H1 (cell line): Measurements from ENCODE around the gene DOCK1. TPM values are rescaled to one million over a fixed set of nuclear protein-coding genes. Genes with fewer than 3 reads are reported as not detected.

Experiments used
- CTCF ChIA-PET: fragments of 300-600 bp; sonication (Branson Sonifier 250); formaldehyde crosslinking; loops from one replicate; lab custom pipeline; 2021; ENCODE audit not compliant: partially characterized antibody; lab: Charles Lee
- POLR2A ChIA-PET: fragments of 300-600 bp; sonication (Branson Sonifier 250); formaldehyde crosslinking; loops from one replicate; lab custom pipeline; 2021; ENCODE audit warnings: inconsistent platforms; ENCODE audit not compliant: partially characterized antibody; lab: Charles Lee
- DNase-seq, 2 experiments: peaks; one replicate each; pipeline versions ENCODE4 v3.0.0 to v3.0.0-alpha.2; 2010 to 2022; ENCODE audit warnings: low spot score in 2 of 2, low read depth in 1 of 2, mixed read lengths in 1 of 2
- FAIRE-seq: peaks from 2 replicates; lab custom pipeline; 2011; peaks lifted over from hg19 to GRCh38; lab: Jason Lieb, UNC
- H2AFZ ChIP-seq: 2 replicates; pipeline ENCODE4 v1.8.1; 2012; ENCODE audit warnings: low read length, inconsistent platforms
- H2AK5ac ChIP-seq: 2 replicates; pipeline ENCODE4 v1.6.1; 2013; ENCODE audit warnings: low read depth, low read length
- H2BK120ac ChIP-seq: replicated peaks from 2 replicates; pipeline ENCODE3; 2013; ENCODE audit warnings: low read depth, low read length, inconsistent platforms
- H2BK12ac ChIP-seq: 2 replicates; pipeline ENCODE4 v1.6.1; 2013; ENCODE audit warnings: low read depth, low read length
- H2BK15ac ChIP-seq: 2 replicates; pipeline ENCODE4 v1.6.1; 2013; ENCODE audit warnings: low read length
- H2BK20ac ChIP-seq: 2 replicates; pipeline ENCODE4 v1.6.1; 2013; ENCODE audit warnings: low read length
- H2BK5ac ChIP-seq: 2 replicates; pipeline ENCODE4 v1.6.1; 2013; ENCODE audit warnings: low read depth, low read length
- H3K14ac ChIP-seq: 2 replicates; pipeline ENCODE4 v1.6.1; 2013; ENCODE audit warnings: inconsistent platforms; ENCODE audit not compliant: insufficient read length
- H3K18ac ChIP-seq: 2 replicates; pipeline ENCODE4 v1.6.1; 2013; ENCODE audit warnings: low read length; ENCODE audit errors: extremely low read depth
- H3K23ac ChIP-seq: 2 replicates; pipeline ENCODE4 v1.6.1; 2013; ENCODE audit warnings: inconsistent platforms; ENCODE audit not compliant: insufficient read length
- H3K23me2 ChIP-seq: 2 replicates; pipeline ENCODE4 v1.6.1; 2013; ENCODE audit warnings: low read depth, low read length
- H3K27ac ChIP-seq: 2 replicates; pipeline ENCODE4 v1.6.1; 2011; ENCODE audit warnings: low read depth, low read length, inconsistent platforms
- H3K27me3 ChIP-seq, 4 experiments: replicated peaks in 1 of 4; 1 replicate in 1 of 4; 2 replicates in 3 of 4; pipeline versions ENCODE4 v1.6.1 to v1.8.1; 2011 to 2013; ENCODE audit warnings: low read length in 3 of 4, mild to moderate bottlenecking in 3 of 4, inconsistent platforms in 2 of 4, mixed read lengths in 2 of 4, moderate library complexity in 1 of 4; ENCODE audit not compliant: control insufficient read depth in 3 of 4, insufficient read depth in 3 of 4; ENCODE audit errors: extremely low read depth in 1 of 4
- H3K36me3 ChIP-seq, 4 experiments: 2 replicates each; pipeline versions ENCODE4 v1.6.1 to v1.8.1; 2011 to 2013; ENCODE audit warnings: mild to moderate bottlenecking in 4 of 4, low read length in 3 of 4, moderate library complexity in 2 of 4, control low read depth in 1 of 4, inconsistent platforms in 1 of 4; ENCODE audit not compliant: insufficient read depth in 4 of 4, control insufficient read depth in 2 of 4
- H3K4ac ChIP-seq: replicated peaks from 2 replicates; pipeline ENCODE3; 2013; ENCODE audit warnings: low read length, low read depth, mixed read lengths, inconsistent platforms; ENCODE audit not compliant: insufficient read length
- H3K4me1 ChIP-seq, 4 experiments: replicated peaks in 1 of 4; 1 replicate in 1 of 4; 2 replicates in 3 of 4; pipeline versions ENCODE4 v1.6.1 to v1.8.1; 2011 to 2013; ENCODE audit warnings: low read length in 3 of 4, inconsistent platforms in 2 of 4, mixed read lengths in 1 of 4; ENCODE audit not compliant: insufficient read depth in 4 of 4, control insufficient read depth in 3 of 4
- H3K4me2 ChIP-seq, 2 experiments: 2 replicates each; pipeline versions ENCODE4 v1.6.1 to v1.8.1; 2011 to 2013; ENCODE audit warnings: low read depth in 2 of 2, low read length in 2 of 2, control low read depth in 1 of 2, inconsistent platforms in 1 of 2, mild to moderate bottlenecking in 1 of 2; ENCODE audit not compliant: insufficient read depth in 1 of 2
- H3K4me3 ChIP-seq, 4 experiments: fragments of 200-600, 300-600 bp in 1 of 4; sonication (generic), shearing (Covaris generic), sonication (Bioruptor Twin) in 1 of 4; 2 replicates each; pipeline versions ENCODE4 v1.5.1 to v1.8.1; 2011 to 2016; ENCODE audit warnings: low read length in 4 of 4, low read depth in 3 of 4, control low read depth in 2 of 4, inconsistent platforms in 2 of 4, mild to moderate bottlenecking in 2 of 4, mixed read lengths in 1 of 4, moderate library complexity in 1 of 4; ENCODE audit not compliant: insufficient read depth in 2 of 4; ENCODE audit errors: extremely low read depth in 1 of 4
- H3K56ac ChIP-seq: replicated peaks from 2 replicates; pipeline ENCODE3; 2013; ENCODE audit warnings: low read depth, mild to moderate bottlenecking, mixed read lengths, low read length, inconsistent platforms; ENCODE audit not compliant: insufficient read length
- H3K79me1 ChIP-seq: 2 replicates; pipeline ENCODE4 v1.6.1; 2013; ENCODE audit warnings: low read depth, low read length, control low read depth
- H3K79me2 ChIP-seq, 2 experiments: 2 replicates each; pipeline versions ENCODE4 v1.6.1 to v1.8.1; 2012 to 2013; ENCODE audit warnings: low read length in 2 of 2, mild to moderate bottlenecking in 2 of 2, inconsistent platforms in 1 of 2; ENCODE audit not compliant: insufficient read depth in 2 of 2, control insufficient read depth in 1 of 2
- H3K9ac ChIP-seq, 4 experiments: replicated peaks in 1 of 4; 1 replicate in 1 of 4; 2 replicates in 3 of 4; pipeline versions ENCODE4 v1.6.1 to v1.8.1; 2011 to 2013; ENCODE audit warnings: low read depth in 3 of 4, low read length in 3 of 4, control low read depth in 2 of 4, mild to moderate bottlenecking in 2 of 4, moderate library complexity in 2 of 4, inconsistent platforms in 1 of 4; ENCODE audit errors: extremely low read depth in 1 of 4
- H3K9me3 ChIP-seq, 2 experiments: 2 replicates each; pipeline versions ENCODE4 v1.6.1 to v1.8.1; 2012 to 2013; ENCODE audit warnings: mild to moderate bottlenecking in 2 of 2, moderate library complexity in 2 of 2, control low read depth in 1 of 2, inconsistent platforms in 1 of 2, low read depth in 1 of 2, low read length in 1 of 2, mixed read lengths in 1 of 2; ENCODE audit not compliant: insufficient read depth in 2 of 2
- H4K20me1 ChIP-seq, 2 experiments: replicated peaks in 1 of 2; 2 replicates each; pipeline versions ENCODE3 to v1.8.1; 2011 to 2013; ENCODE audit warnings: inconsistent platforms in 2 of 2, low read length in 2 of 2, mild to moderate bottlenecking in 1 of 2; ENCODE audit not compliant: insufficient read depth in 2 of 2, control insufficient read depth in 1 of 2
- H4K5ac ChIP-seq: 2 replicates; pipeline ENCODE4 v1.6.1; 2013; ENCODE audit warnings: low read length, low read depth, mixed read lengths, inconsistent platforms; ENCODE audit not compliant: insufficient read length
- H4K8ac ChIP-seq: 2 replicates; pipeline ENCODE4 v1.8.0; 2013; ENCODE audit warnings: mild to moderate bottlenecking, moderate library complexity, low read length, inconsistent platforms; ENCODE audit not compliant: insufficient read depth; ENCODE audit errors: extremely low read depth
- H4K91ac ChIP-seq: replicated peaks from 2 replicates; pipeline ENCODE3; 2013; ENCODE audit warnings: low read length, mixed read lengths, inconsistent platforms; ENCODE audit not compliant: insufficient read length
- FOSL1 ChIP-seq: IDR thresholded peaks from 2 replicates; pipeline ENCODE4 v1.6.1; 2011; ENCODE audit warnings: mild to moderate bottlenecking, low read depth, low read length, moderate library complexity; ENCODE audit not compliant: insufficient read depth
- WGBS, 2 experiments: shearing (Covaris generic) in 1 of 2; methylation state at CpG; one replicate each; pipeline versions ENCODE4 v1.1.6 to v1.1.7; 2013 to 2015; ENCODE audit warnings: low lambda C conversion rate in 2 of 2, mixed read lengths in 2 of 2, inconsistent platforms in 1 of 2, low coverage in 1 of 2, missing lambda C conversion rate in 1 of 2; ENCODE audit not compliant: insufficient replicate concordance in 2 of 2, insufficient coverage in 1 of 2, insufficient read length in 1 of 2; ENCODE audit errors: extremely low coverage in 1 of 2, missing lambda C conversion rate in 1 of 2; 5-methylcytosine and 5-hydroxymethylcytosine counted together
- polyA plus RNA-seq, 7 experiments: library from polyadenylated mRNA; depleted of rRNA in 3 of 7; stranded (reverse) in 5 of 7; unstranded in 2 of 7; fragments of >200 nt in 5 of 7; fragments of 200-250 nt in 2 of 7; gene quantifications; 1 replicate in 5 of 7; 2 replicates in 1 of 7; 4 replicates in 1 of 7; pipeline versions ENCODE4 v1.2.1 to v1.2.3, GENCODE V29; 2011 to 2013; ENCODE audit warnings: missing spikeins in 2 of 7, mixed read lengths in 2 of 7
- total RNA-seq: library from RNA; stranded (reverse); fragmentation: NEBNext Ultra II Directional; extraction: Animal tissue kit (Norgen Biotek cat#: 25700); gene quantifications from 2 replicates; pipeline ENCODE4 v1.2.1, GENCODE V29; 2021

The DOCK1 gene
- total and polyA plus RNA-seq, 2 of the 8 experiments (the other 6 are each of a cell fraction or from before 2014, with no cell fraction given) = 11.6 to 53.0 TPM

- FAIRE-seq (no peak), DNase-seq (no peak)
- peaks cover 13 to 17% of the 10 kb centered on the region in 2 experiments for H3K9me3 ChIP-seq
- no peak overlapping the region for H3K56ac ChIP-seq
- H2BK5ac ChIP-seq = no peak overlapping the region
- H2BK120ac ChIP-seq = no peak overlapping the region
- no peak overlapping the region for H4K5ac ChIP-seq
- no peak overlapping the region for H2BK15ac ChIP-seq
- H3K18ac ChIP-seq = no peak overlapping the region
- H3K79me2 ChIP-seq = no peaks in the 10 kb centered on the region
- H2AK5ac ChIP-seq = no peak overlapping the region
- H3K36me3 ChIP-seq = peaks cover 0 to 5% (median 0%) of the 10 kb centered on the region in 4 experiments; a peak in 4 of 8 replicates
- CTCF ChIA-PET = interaction anchor here (1.0 kb wide), 1 partner anchor 241 kb away, joined by 3 read pairs; no protein-coding TSS in a partner anchor
- TF ChIP-seq FOSL1 = no peak
- H2BK12ac ChIP-seq = no peak overlapping the region
- no peak overlapping the region for H3K4ac ChIP-seq
- no peaks in the 10 kb centered on the region for H3K23me2 ChIP-seq
- no peak overlapping the region for H3K4me2 ChIP-seq
- no peaks in the 10 kb centered on the region for H3K4me1 ChIP-seq
- H4K20me1 ChIP-seq = no peaks in the 10 kb centered on the region
- H3K27ac ChIP-seq = no peak overlapping the region
- WGBS, 2 experiments = 94% methylated on average over 4 of the region's 4 CpGs; no CpG with 5 or more reads in 1 of the 2 experiments
- no peak overlapping the region for H3K4me3 ChIP-seq
- H3K79me1 ChIP-seq = no peaks in the 10 kb centered on the region; the same call in 1 of the 2 replicates
- no peak overlapping the region for H3K14ac ChIP-seq
- no peak overlapping the region for H4K91ac ChIP-seq
- H3K27me3 ChIP-seq = no peaks in the 10 kb centered on the region
- H3K23ac ChIP-seq = no peak overlapping the region
- POLR2A ChIA-PET = interaction anchor here (1.3 kb wide), 1 partner anchor 10 kb away, joined by 5 read pairs; no protein-coding TSS in a partner anchor
- H2BK20ac ChIP-seq = no peak overlapping the region
- H3K9ac ChIP-seq = no peak overlapping the region
- no peak overlapping the region for H2AFZ ChIP-seq
- no peak overlapping the region for H4K8ac ChIP-seq
Measured at GRCh38 chr10:127283017-127283416, 377.8 kb downstream of the DOCK1 start.
